IMR-90 (cell line): ENCODE results near the gene NOP9. TPM values are rescaled to one million over a fixed set of nuclear protein-coding genes. Genes with fewer than 3 reads are reported as not detected.

Experiments used
- ATAC-seq: fragments of 200-7000 bp; cut with Tn5 transposase; 2 replicates; pipeline ENCODE4 v1.9.1; 2020; ENCODE audit warnings: low read depth, mild to moderate bottlenecking, moderate library complexity
- BruUV-seq: library from RNA; stranded (reverse); fragments of 400-500 nt; replicated peaks from 2 replicates; lab custom pipeline; 2021; lab: Mats Ljungman, UMichigan
- CTCF ChIA-PET: fragments of 300-600 bp; formaldehyde crosslinking; extraction: SDS; loops from one replicate; lab custom pipeline; 2021; ENCODE audit warnings: antibody characterized with exemption; lab: Yijun Ruan, JAX
- POLR2A ChIA-PET: fragments of 300-600 bp; sonication (Branson Sonifier 250); formaldehyde crosslinking; loops from one replicate; lab custom pipeline; 2022; ENCODE audit warnings: antibody characterized with exemption; ENCODE audit not compliant: unreplicated experiment; lab: Charles Lee
- DNase-seq: peaks from one replicate; pipeline ENCODE4 v3.0.0; 2013
- H2AFZ ChIP-seq: replicated peaks from 2 replicates; pipeline ENCODE3; 2013; ENCODE audit warnings: low read length, mild to moderate bottlenecking; ENCODE audit not compliant: poor library complexity
- H2AK5ac ChIP-seq: 2 replicates; pipeline ENCODE4 v1.6.1; 2013; ENCODE audit warnings: low read depth, low read length, inconsistent platforms
- H2AK9ac ChIP-seq: replicated peaks from 2 replicates; pipeline ENCODE3; 2013; ENCODE audit warnings: mild to moderate bottlenecking, low read depth, low read length, moderate library complexity; ENCODE audit not compliant: poor library complexity
- H2BK120ac ChIP-seq: 2 replicates; pipeline ENCODE4 v1.6.1; 2013; ENCODE audit warnings: low read depth, low read length, inconsistent platforms
- H2BK15ac ChIP-seq: 3 replicates; pipeline ENCODE4 v1.6.1; 2013; ENCODE audit warnings: low read depth, low read length, inconsistent platforms
- H2BK20ac ChIP-seq: 2 replicates; pipeline ENCODE4 v1.6.1; 2013; ENCODE audit warnings: low read depth, mild to moderate bottlenecking, inconsistent platforms, low read length, moderate library complexity
- H2BK5ac ChIP-seq: 2 replicates; pipeline ENCODE4 v1.6.1; 2013; ENCODE audit warnings: mild to moderate bottlenecking, low read depth, low read length, inconsistent platforms; ENCODE audit not compliant: poor library complexity, severe bottlenecking
- H3K14ac ChIP-seq: replicated peaks from 2 replicates; pipeline ENCODE4 v1.6.1; 2013; ENCODE audit warnings: low read depth, low read length, inconsistent platforms
- H3K18ac ChIP-seq: 2 replicates; pipeline ENCODE4 v1.6.1; 2013; ENCODE audit warnings: low read depth, low read length, control low read depth
- H3K23ac ChIP-seq: 2 replicates; pipeline ENCODE4 v1.6.1; 2013; ENCODE audit warnings: low read depth, low read length, inconsistent platforms
- H3K27ac ChIP-seq: 2 replicates; pipeline ENCODE4 v1.5.1; 2013; ENCODE audit warnings: mild to moderate bottlenecking, control low read depth, low read length; ENCODE audit not compliant: insufficient read depth
- H3K27me3 ChIP-seq: 2 replicates; pipeline ENCODE4 v1.6.1; 2013; ENCODE audit warnings: low read length; ENCODE audit not compliant: control insufficient read depth, insufficient read depth
- H3K36me3 ChIP-seq: 2 replicates; pipeline ENCODE4 v1.6.1; 2013; ENCODE audit warnings: low read length, mixed read lengths; ENCODE audit not compliant: control insufficient read depth, insufficient read depth
- H3K4ac ChIP-seq: 2 replicates; pipeline ENCODE4 v1.6.1; 2013; ENCODE audit warnings: low read depth, low read length, inconsistent platforms
- H3K4me1 ChIP-seq: 2 replicates; pipeline ENCODE4 v1.6.1; 2013; ENCODE audit warnings: low read length, mixed read lengths; ENCODE audit not compliant: control insufficient read depth, insufficient read depth
- H3K4me2 ChIP-seq: 2 replicates; pipeline ENCODE4 v1.6.1; 2013; ENCODE audit warnings: low read depth, mild to moderate bottlenecking, control low read depth, low read length, moderate library complexity
- H3K4me3 ChIP-seq: 2 replicates; pipeline ENCODE4 v1.5.1; 2013; ENCODE audit warnings: low read depth, mild to moderate bottlenecking, control low read depth, low read length, moderate library complexity; ENCODE audit not compliant: insufficient read depth
- H3K56ac ChIP-seq: 2 replicates; pipeline ENCODE4 v1.6.1; 2013; ENCODE audit warnings: low read length, inconsistent platforms; ENCODE audit not compliant: insufficient read depth; ENCODE audit errors: extremely low read depth
- H3K79me1 ChIP-seq, 2 experiments: 2 replicates each; pipeline ENCODE4 v1.6.1; 2013; ENCODE audit warnings: low read length in 2 of 2, inconsistent platforms in 1 of 2, low read depth in 1 of 2
- H3K9ac ChIP-seq: 2 replicates; pipeline ENCODE4 v1.6.1; 2013; ENCODE audit warnings: low read depth, low read length, control low read depth
- H3K9me1 ChIP-seq: 2 replicates; pipeline ENCODE4 v1.6.1; 2013; ENCODE audit warnings: low read length, inconsistent platforms; ENCODE audit not compliant: insufficient read depth
- H3K9me3 ChIP-seq: 2 replicates; pipeline ENCODE4 v1.6.1; 2013; ENCODE audit warnings: low read length; ENCODE audit not compliant: control insufficient read depth, insufficient read depth
- H4K20me1 ChIP-seq: 2 replicates; pipeline ENCODE4 v1.6.1; 2013; ENCODE audit warnings: low read length, inconsistent platforms; ENCODE audit not compliant: insufficient read depth
- H4K5ac ChIP-seq: 2 replicates; pipeline ENCODE4 v1.6.1; 2013; ENCODE audit warnings: mild to moderate bottlenecking, low read depth, low read length, control low read depth
- H4K8ac ChIP-seq, 2 experiments: 2 replicates each; pipeline ENCODE4 v1.6.1; 2013; ENCODE audit warnings: low read depth in 2 of 2, low read length in 2 of 2, control low read depth in 1 of 2, inconsistent platforms in 1 of 2
- H4K91ac ChIP-seq: 2 replicates; pipeline ENCODE4 v1.6.1; 2013; ENCODE audit warnings: low read depth, low read length, inconsistent platforms; ENCODE audit not compliant: insufficient read depth
- CTCF ChIP-seq: conservative IDR thresholded peaks from 2 replicates; pipeline ENCODE4 v1.5.1; 2012; ENCODE audit warnings: mild to moderate bottlenecking, low read depth, low read length, improper control_type of control experiment
- ELK1 ChIP-seq: fragments of 150-350 bp; IDR thresholded peaks from 2 replicates; pipeline ENCODE4 v1.6.1; 2016; ENCODE audit warnings: low read depth, mild to moderate bottlenecking, low read length, moderate library complexity, borderline replicate concordance
- RAD21 ChIP-seq: IDR thresholded peaks from 2 replicates; pipeline ENCODE4 v1.6.1; 2012; ENCODE audit warnings: low read length, improper control_type of control experiment
- USF2 ChIP-seq: fragments of 150-350 bp; IDR thresholded peaks from 2 replicates; pipeline ENCODE4 v1.6.1; 2017; ENCODE audit warnings: mild to moderate bottlenecking, antibody characterized with exemption, low read length, low read depth
- WGBS, 2 experiments: methylation state at CpG; one replicate each; pipeline versions ENCODE4 v1.1.5 to v1.1.7; 2013; ENCODE audit warnings: missing lambda C conversion rate in 2 of 2; ENCODE audit not compliant: insufficient read length in 1 of 2; ENCODE audit errors: extremely low coverage in 2 of 2; 5-methylcytosine and 5-hydroxymethylcytosine counted together
- dilution Hi-C: fragments of 300-500 bp; cut with HindIII; formaldehyde crosslinking; loops from one replicate; pipeline ENCODE4 v1.14.3; 2018; ENCODE audit warnings: low sequenced_read_pairs; ENCODE audit not compliant: unreplicated experiment
- in situ Hi-C: fragments of 300-500 bp; cut with MboI; formaldehyde crosslinking; loops from 3 replicates; pipeline ENCODE4 v1.14.3; 2019; ENCODE audit warnings: low sequenced_read_pairs, inconsistent platforms, mixed read lengths
- intact Hi-C: fragments of 100-400 bp; cut with micrococcal nuclease; formaldehyde crosslinking; loops from 2 replicates; pipeline ENCODE4 v1.10.0; 2022
- polyA plus RNA-seq, 3 experiments: library from polyadenylated mRNA; depleted of rRNA; stranded (reverse); fragments of >200 nt; gene quantifications; 2 replicates each; pipeline ENCODE4 v1.2.3, GENCODE V29; 2012; ENCODE audit warnings: low replicate concordance in 1 of 3
- total RNA-seq: library from RNA; depleted of rRNA; stranded (reverse); fragments of >200 nt; gene quantifications from 2 replicates; pipeline ENCODE4 v1.2.3, GENCODE V29; 2012

The NOP9 gene
- total and polyA plus RNA-seq, 2 of the 4 experiments (the other 2 are of a cell fraction): 11.8 to 25.8 TPM

- TF ChIP-seq ELK1 (no peak), USF2 (no peak)
Observed at GRCh38 chr14:24250354-24250753, 49.3 kb upstream of the NOP9 start (continued).

- Histone ChIP-seq H3K4me1 (peaks cover 13% of the 10 kb centered on the region), H2AK5ac (peak overlapping the region; percentile 83), H3K79me1 (no peaks in the 10 kb centered on the region), H2AK9ac (peak overlapping the region; percentile 91), H3K27me3 (no peaks in the 10 kb centered on the region), H2BK120ac (peak overlapping the region; percentile 80), H2BK20ac (peak overlapping the region; percentile 81), H4K20me1 (no peaks in the 10 kb centered on the region), H4K8ac (peak overlapping the region; percentile 62 to 82; a peak in 3 of 4 replicates), H3K27ac (peak overlapping the region; percentile 11), H2BK15ac (peak overlapping the region; percentile 72; the same call in 2 of the 3 replicates), H3K9me1 (peaks cover 25% of the 10 kb centered on the region), H2AFZ (peak overlapping the region; percentile 70), H3K18ac (peak overlapping the region; percentile 50; the same call in 1 of the 2 replicates), H3K4ac (peak overlapping the region; percentile 82), H3K4me2 (peak overlapping the region; percentile 7; the same call in 1 of the 2 replicates), H3K14ac (peak overlapping the region; percentile 61), H3K9me3 (no peaks in the 10 kb centered on the region), H3K4me3 (no peak overlapping the region), H3K36me3 (peaks cover 2% of the 10 kb centered on the region; the same call in 1 of the 2 replicates), H2BK5ac (peak overlapping the region; percentile 78), H4K91ac (peak overlapping the region; percentile 85; the same call in 1 of the 2 replicates), H3K23ac (peak overlapping the region; percentile 45; the same call in 1 of the 2 replicates), H3K56ac (no peak overlapping the region), H4K5ac (peak overlapping the region; percentile 53; the same call in 1 of the 2 replicates), H3K9ac (no peak overlapping the region)
- no TSS peak for BruUV-seq
- TF ChIP-seq CTCF: 0 out of 2 replicates have a peak, but pooled peaks have one; percentile 15
- TF ChIP-seq RAD21: no peak
- dilution Hi-C loops (no loop called here), in situ Hi-C loops (no loop called here), intact Hi-C loops (no loop called here)
- DNase-seq: peak; percentile 67
- WGBS, 2 experiments: 86% methylated on average over 1 of the region's 1 CpG; no CpG with 5 or more reads in 1 of the 2 experiments
- peak; percentile 84 for ATAC-seq
- ChIA-PET POLR2A (interaction anchor here (2.5 kb wide), 1 partner anchor 9 kb away, joined by 7 read pairs; the partner anchor contains the start of gene TINF2), CTCF (interaction anchor here (0.6 to 2.5 kb wide), 4 partner anchors 9 to 822 kb away, joined by 3 to 10 read pairs (median 4); partner anchors contain the start of genes RABGGTA and TINF2)
Observed at GRCh38 chr14:24251880-24252288, 47.8 kb upstream of the NOP9 start.
